ENCODE results near the gene PLB1.

The PLB1 gene

GRCh38 chr2:28558918-28559317 is 63.1 kb downstream of the PLB1 start:
- CTCF ChIA-PET = no interaction called here
- no peak for DNase-seq
- Mint-ChIP-seq H3K36me3 (peaks cover 8% of the 10 kb centered on the region), H3K4me3 (no peak overlapping the region), H3K9me3 (no peaks in the 10 kb centered on the region), H3K27me3 (peaks cover 4% of the 10 kb centered on the region), H3K27ac (no peak overlapping the region), H3K4me1 (peaks cover 4% of the 10 kb centered on the region)

DNA sequence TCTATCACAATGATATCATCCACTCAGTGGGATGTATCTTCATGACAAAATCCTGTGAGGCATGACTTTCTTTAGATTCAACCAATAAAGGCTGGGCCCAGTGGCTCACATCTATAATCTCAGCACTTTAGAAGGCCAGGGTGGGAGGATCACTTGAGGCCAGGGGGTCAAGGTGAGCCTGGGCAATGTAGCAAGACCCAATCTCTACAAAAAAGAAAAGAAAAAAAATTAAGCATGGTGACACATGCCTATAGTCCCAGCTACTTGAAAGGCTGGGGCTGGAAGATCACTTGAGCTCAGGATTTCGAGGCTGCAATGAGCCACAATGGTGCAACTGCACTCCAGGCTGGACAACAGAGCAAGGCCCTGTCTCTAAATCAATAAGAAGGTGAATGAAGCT is 68.0 kb downstream of the PLB1 start:
- peaks cover 37% of the 10 kb centered on the region for H3K4me1 Mint-ChIP-seq
- no peaks in the 10 kb centered on the region for H3K9me3 Mint-ChIP-seq
- CTCF ChIA-PET = interaction anchor here (0.8 to 1.3 kb wide), 3 partner anchors 8 to 30 kb away, joined by 3 to 4 read pairs (median 4); no protein-coding TSS in a partner anchor
- peaks cover 14% of the 10 kb centered on the region for H3K27me3 Mint-ChIP-seq
- no peak overlapping the region for H3K27ac Mint-ChIP-seq
- DNase-seq = no peak
- H3K4me3 Mint-ChIP-seq = no peak overlapping the region
- H3K36me3 Mint-ChIP-seq = peaks cover 10% of the 10 kb centered on the region

DNA sequence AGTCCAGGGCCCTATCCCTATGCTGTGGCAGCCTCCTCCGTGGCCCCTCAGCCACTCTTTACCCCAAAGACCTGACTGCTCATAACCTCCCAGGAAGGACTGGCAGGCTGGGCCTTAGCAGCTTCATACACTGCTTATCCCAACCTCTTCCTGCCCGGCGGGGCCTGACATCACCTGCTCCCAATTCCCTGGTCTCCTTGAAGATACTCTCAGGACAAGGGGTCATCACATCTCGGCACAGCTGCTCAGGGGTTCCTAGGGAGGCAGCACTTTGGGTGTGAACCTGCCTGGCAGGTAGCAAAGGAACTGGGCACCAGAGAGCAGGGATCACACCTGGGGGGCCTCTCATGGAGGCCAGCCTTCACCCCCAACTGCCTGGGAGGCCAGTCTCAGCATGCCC is 68.5 kb downstream of the PLB1 start:
- H3K27ac Mint-ChIP-seq = no peak overlapping the region
- peaks cover 12% of the 10 kb centered on the region for H3K36me3 Mint-ChIP-seq
- no peak for DNase-seq
- H3K4me3 Mint-ChIP-seq = no peak overlapping the region
- peaks cover 37% of the 10 kb centered on the region for H3K4me1 Mint-ChIP-seq
- CTCF ChIA-PET = interaction anchor here (0.8 to 1.3 kb wide), 2 partner anchors 8 to 19 kb away, joined by 3 to 4 read pairs; no protein-coding TSS in a partner anchor
- H3K27me3 Mint-ChIP-seq = peaks cover 19% of the 10 kb centered on the region
- H3K9me3 Mint-ChIP-seq = peaks cover 2% of the 10 kb centered on the region

DNA sequence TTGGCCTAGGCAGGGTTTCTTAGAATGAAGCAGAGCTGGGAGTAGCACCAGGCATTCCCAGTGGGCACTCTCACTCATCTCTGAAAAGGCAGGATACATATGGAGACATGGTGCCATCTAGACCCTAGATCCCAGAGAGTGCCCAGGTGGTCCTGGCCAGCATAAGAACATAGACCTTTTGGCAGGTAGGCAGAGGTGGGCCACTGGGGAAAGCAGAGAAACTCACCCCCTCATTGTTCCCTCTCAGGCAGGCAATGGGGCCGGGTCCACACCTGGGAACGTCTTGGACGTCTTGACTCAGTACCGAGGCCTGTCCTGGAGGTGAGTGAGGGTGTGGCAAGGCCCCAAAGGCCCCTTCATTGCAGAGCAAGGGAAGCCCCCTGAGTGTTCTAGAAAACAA is 69.2 kb downstream of the PLB1 start:
- Mint-ChIP-seq H3K9me3 (peaks cover 2% of the 10 kb centered on the region), H3K36me3 (peaks cover 12% of the 10 kb centered on the region), H3K27ac (no peak overlapping the region), H3K4me1 (peaks cover 37% of the 10 kb centered on the region), H3K27me3 (peaks cover 21% of the 10 kb centered on the region), H3K4me3 (no peak overlapping the region)
- CTCF ChIA-PET = interaction anchor here (1.1 kb wide), 1 partner anchor 187 kb away, joined by 3 read pairs; the partner anchor contains the start of gene PPP1CB
- no peak for DNase-seq

GRCh38 chr2:28565720-28566295 is 69.9 kb downstream of the PLB1 start:
- no peak for DNase-seq
- CTCF ChIA-PET = interaction anchor here (0.7 to 3.6 kb wide), 15 partner anchors 10 to 254 kb away, joined by 3 to 30 read pairs (median 5); partner anchors contain the start of genes PPP1CB and SPDYA
- Mint-ChIP-seq H3K4me3 (peak overlapping the region; percentile 81), H3K9me3 (peaks cover 2% of the 10 kb centered on the region), H3K27ac (no peak overlapping the region), H3K27me3 (peaks cover 21% of the 10 kb centered on the region), H3K36me3 (peaks cover 13% of the 10 kb centered on the region), H3K4me1 (peaks cover 37% of the 10 kb centered on the region)

DNA sequence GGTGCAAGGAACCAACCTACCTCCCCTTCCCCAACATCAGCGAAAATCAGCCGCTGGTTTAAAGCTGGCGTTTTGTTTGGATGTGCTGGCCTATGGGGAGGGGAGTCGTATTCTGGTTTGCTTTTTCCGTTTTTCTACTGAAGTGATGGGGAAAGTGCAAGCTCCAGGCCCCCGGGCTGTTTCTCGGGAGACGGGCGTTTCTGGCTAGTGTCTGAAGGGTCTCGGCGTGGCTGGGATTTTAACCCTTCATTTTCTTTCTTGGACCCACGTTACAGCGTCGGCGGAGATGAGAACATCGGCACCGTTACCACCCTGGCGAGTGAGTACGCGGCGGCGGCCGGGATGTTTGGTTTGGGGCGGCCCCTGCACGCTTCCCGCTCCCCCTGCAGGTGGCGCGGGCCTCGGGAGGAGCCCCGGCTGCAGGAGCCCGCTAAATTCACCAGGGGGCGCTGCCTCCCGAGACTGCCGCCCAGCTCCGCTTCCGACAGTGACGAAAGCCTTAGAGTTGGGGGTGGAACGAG is 70.7 kb downstream of the PLB1 start:
- CTCF ChIA-PET = interaction anchor here (0.6 to 3.6 kb wide), 22 partner anchors 9 to 551 kb away, joined by 3 to 30 read pairs (median 5); partner anchors contain the start of gene SPDYA
- Mint-ChIP-seq H3K36me3 (peaks cover 16% of the 10 kb centered on the region), H3K9me3 (peaks cover 6% of the 10 kb centered on the region), H3K4me1 (peaks cover 37% of the 10 kb centered on the region), H3K27me3 (peaks cover 21% of the 10 kb centered on the region), H3K27ac (peak overlapping the region; percentile 84), H3K4me3 (peak overlapping the region; percentile 81)
- peak; percentile 91 for DNase-seq

DNA sequence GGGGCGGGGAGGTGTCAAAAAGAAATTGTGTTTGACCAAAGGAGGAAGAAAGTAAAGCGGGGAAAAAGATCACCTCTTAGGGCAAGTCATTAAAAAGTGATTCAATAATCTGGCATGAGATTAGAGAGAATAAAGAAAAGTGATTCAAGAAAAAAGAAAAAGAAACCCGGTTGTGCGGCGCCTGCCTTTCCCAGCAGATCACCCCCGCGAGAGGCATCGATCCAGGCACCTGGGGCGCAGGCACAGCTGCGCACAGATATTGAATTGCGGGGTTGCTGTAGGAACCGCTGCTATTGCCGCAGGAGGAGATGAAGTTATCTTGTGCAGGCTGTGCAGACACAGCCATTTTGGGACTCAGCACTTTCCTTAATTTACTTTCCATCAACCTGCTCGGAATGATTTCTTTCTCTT is 71.2 kb downstream of the PLB1 start:
- Mint-ChIP-seq H3K36me3 (peaks cover 17% of the 10 kb centered on the region), H3K27ac (peak overlapping the region; percentile 84), H3K9me3 (peaks cover 8% of the 10 kb centered on the region), H3K27me3 (peaks cover 21% of the 10 kb centered on the region), H3K4me1 (peaks cover 37% of the 10 kb centered on the region), H3K4me3 (peak overlapping the region; percentile 81)
- CTCF ChIA-PET = interaction anchor here (0.6 to 3.6 kb wide), 19 partner anchors 9 to 550 kb away, joined by 3 to 30 read pairs (median 5); partner anchors contain the start of gene SPDYA
- peak; percentile 56 for DNase-seq

GRCh38 chr2:28568036-28568435 is 72.2 kb downstream of the PLB1 start:
- Mint-ChIP-seq H3K27ac (no peak overlapping the region), H3K36me3 (peaks cover 15% of the 10 kb centered on the region), H3K27me3 (peaks cover 18% of the 10 kb centered on the region), H3K4me1 (peaks cover 33% of the 10 kb centered on the region), H3K4me3 (peak overlapping the region; percentile 55), H3K9me3 (peaks cover 8% of the 10 kb centered on the region)
- CTCF ChIA-PET = interaction anchor here (0.8 to 3.6 kb wide), 11 partner anchors 11 to 252 kb away, joined by 3 to 30 read pairs (median 6); partner anchors contain the start of gene SPDYA
- DNase-seq = no peak

DNA sequence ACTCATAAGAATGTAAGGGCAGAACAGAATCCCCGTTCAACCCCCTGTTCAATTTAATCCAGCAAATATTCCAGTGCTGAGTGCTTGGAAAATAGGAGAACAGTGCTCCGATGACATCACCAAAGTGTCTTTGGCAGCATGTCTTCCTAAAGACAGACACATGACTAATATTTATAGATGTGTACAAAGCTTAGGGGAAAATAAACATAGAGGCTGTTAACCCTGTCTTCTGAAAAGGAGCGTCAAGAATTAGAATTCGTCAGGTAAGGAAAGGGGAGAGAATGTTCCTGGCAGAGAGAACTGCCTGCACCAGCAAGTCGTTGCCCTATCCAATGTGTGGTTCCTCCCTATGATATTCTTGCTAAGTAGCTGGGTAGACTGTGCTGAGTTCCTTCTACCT is 72.7 kb downstream of the PLB1 start:
- peaks cover 19% of the 10 kb centered on the region for H3K36me3 Mint-ChIP-seq
- no peak overlapping the region for H3K4me3 Mint-ChIP-seq
- CTCF ChIA-PET = interaction anchor here (0.8 to 3.6 kb wide), 6 partner anchors 10 to 252 kb away, joined by 3 to 30 read pairs (median 9); no protein-coding TSS in a partner anchor
- H3K27ac Mint-ChIP-seq = no peak overlapping the region
- peaks cover 23% of the 10 kb centered on the region for H3K27me3 Mint-ChIP-seq
- H3K4me1 Mint-ChIP-seq = peaks cover 33% of the 10 kb centered on the region
- peaks cover 8% of the 10 kb centered on the region for H3K9me3 Mint-ChIP-seq
- DNase-seq = no peak

DNA sequence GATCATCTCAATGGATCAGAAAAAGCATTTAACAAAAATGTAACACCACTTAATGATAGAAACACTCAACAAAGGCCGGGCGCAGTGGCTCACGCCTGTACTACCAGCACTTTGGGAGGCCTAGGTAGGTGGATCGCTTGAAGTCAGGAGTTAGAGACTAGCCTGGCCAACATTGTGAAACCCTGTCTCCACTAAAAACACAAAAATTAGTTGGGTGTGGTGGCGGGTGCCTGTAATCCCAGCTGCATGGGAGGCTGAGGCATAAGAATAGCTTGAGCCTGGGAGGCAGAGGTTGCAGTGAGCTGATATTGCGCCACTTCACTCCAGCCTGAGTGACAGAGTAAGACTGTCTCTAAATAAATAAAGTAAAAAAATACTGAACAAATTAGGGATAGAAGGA is 74.6 kb downstream of the PLB1 start:
- CTCF ChIA-PET = no interaction called here
- peaks cover 26% of the 10 kb centered on the region for H3K36me3 Mint-ChIP-seq

GRCh38 chr2:28576714-28577113 is 80.9 kb downstream of the PLB1 start:
- CTCF ChIA-PET = interaction anchor here (0.7 kb wide), 1 partner anchor 10 kb away, joined by 3 read pairs; no protein-coding TSS in a partner anchor
- peaks cover 18% of the 10 kb centered on the region for H3K27me3 Mint-ChIP-seq
- peaks cover under 1% of the 10 kb centered on the region for H3K9me3 Mint-ChIP-seq
- H3K36me3 Mint-ChIP-seq = peaks cover 30% of the 10 kb centered on the region
- H3K4me1 Mint-ChIP-seq = peaks cover 5% of the 10 kb centered on the region
- DNase-seq = no peak
- no peak overlapping the region for H3K4me3 Mint-ChIP-seq
- no peak overlapping the region for H3K27ac Mint-ChIP-seq

More for the DNA sequence above, 74.6 kb downstream of the PLB1 start:
- Mint-ChIP-seq H3K4me3 (no peak overlapping the region), H3K27me3 (peaks cover 23% of the 10 kb centered on the region), H3K27ac (no peak overlapping the region), H3K4me1 (peaks cover 24% of the 10 kb centered on the region), H3K9me3 (peaks cover 8% of the 10 kb centered on the region)
- no peak for DNase-seq

DNA sequence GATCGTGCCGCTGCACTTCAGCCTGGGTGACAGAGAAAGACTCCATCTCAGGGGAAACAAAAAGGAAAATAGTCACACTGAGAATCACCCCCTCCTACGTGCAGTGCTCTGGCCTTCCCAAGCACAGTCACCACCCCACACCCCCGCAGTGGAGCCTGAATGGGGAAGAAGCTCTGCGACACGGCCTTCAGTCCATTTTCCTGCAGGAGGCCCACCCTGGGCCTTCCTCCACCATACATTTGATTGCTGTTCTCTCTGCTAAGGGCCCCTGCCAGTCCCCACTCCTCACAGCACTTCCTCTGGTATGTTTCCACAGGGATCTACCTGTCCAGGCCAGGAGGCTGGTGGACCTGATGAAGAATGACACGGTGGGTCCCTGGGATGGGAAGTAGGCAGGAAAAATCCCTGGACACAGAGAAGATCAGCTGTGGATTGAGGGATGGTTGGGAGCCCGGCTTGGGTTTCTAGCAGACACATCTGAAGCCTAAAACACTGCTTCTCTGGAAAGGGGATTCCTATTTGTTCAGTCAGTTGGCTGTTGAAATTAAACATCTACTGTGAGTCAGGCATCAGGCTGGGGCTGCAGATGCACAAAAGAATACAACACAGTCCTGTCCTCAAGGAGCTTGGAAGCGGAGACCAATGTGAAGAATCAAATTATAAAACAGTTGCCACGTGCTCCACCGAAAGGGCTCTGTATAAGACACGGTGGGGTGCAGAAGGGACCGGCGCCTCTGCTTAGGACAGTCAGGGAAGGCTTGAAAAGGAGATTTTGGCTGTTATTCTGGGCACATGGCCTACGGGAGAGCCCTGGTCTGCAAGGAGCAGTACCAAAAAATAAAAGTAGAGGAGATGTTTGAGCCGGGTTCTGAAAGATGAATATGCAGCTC is 82.2 kb downstream of the PLB1 start:
- H3K4me3 Mint-ChIP-seq = no peak overlapping the region
- H3K27me3 Mint-ChIP-seq = peaks cover 16% of the 10 kb centered on the region
- no peak for DNase-seq
- H3K9me3 Mint-ChIP-seq = no peaks in the 10 kb centered on the region
- no peak overlapping the region for H3K27ac Mint-ChIP-seq
- H3K4me1 Mint-ChIP-seq = peaks cover 16% of the 10 kb centered on the region
- CTCF ChIA-PET = interaction anchor here (1.5 kb wide), 1 partner anchor 11 kb away, joined by 4 read pairs; no protein-coding TSS in a partner anchor
- H3K36me3 Mint-ChIP-seq = peaks cover 31% of the 10 kb centered on the region

GRCh38 chr2:28578774-28579173 is 82.9 kb downstream of the PLB1 start:
- no peaks in the 10 kb centered on the region for H3K9me3 Mint-ChIP-seq
- H3K27me3 Mint-ChIP-seq = peaks cover 9% of the 10 kb centered on the region
- DNase-seq = no peak
- peaks cover 18% of the 10 kb centered on the region for H3K4me1 Mint-ChIP-seq
- no peak overlapping the region for H3K27ac Mint-ChIP-seq
- no peak overlapping the region for H3K4me3 Mint-ChIP-seq
- H3K36me3 Mint-ChIP-seq = peaks cover 26% of the 10 kb centered on the region
- CTCF ChIA-PET = interaction anchor here (0.9 to 1.5 kb wide), 2 partner anchors 11 to 12 kb away, joined by 3 to 4 read pairs; no protein-coding TSS in a partner anchor

- H3K4me3 Mint-ChIP-seq = no peak overlapping the region
- no peaks in the 10 kb centered on the region for H3K9me3 Mint-ChIP-seq
- H3K4me1 Mint-ChIP-seq = peaks cover 26% of the 10 kb centered on the region
- peaks cover 8% of the 10 kb centered on the region for H3K27me3 Mint-ChIP-seq
- no peak overlapping the region for H3K27ac Mint-ChIP-seq
- H3K36me3 Mint-ChIP-seq = peaks cover 32% of the 10 kb centered on the region
- CTCF ChIA-PET = interaction anchor here (1.5 kb wide), 2 partner anchors 13 to 15 kb away, joined by 4 read pairs; no protein-coding TSS in a partner anchor
- no peak for DNase-seq
Observed at GRCh38 chr2:28579606-28580005, 83.7 kb downstream of the PLB1 start.

Data from activated naive CD4-positive, alpha-beta T cell treated with anti-CD3 and anti-CD28 coated beads, Interleukin-2, amount 10 ng/mL, durations not matched to agents 7 days and 5 days (primary cell).